ENCODE measurements around the gene CLCN6. TPM values are rescaled to one million over a fixed set of nuclear protein-coding genes. Genes with fewer than 3 reads are reported as not detected.

CLCN6 gene
- polyA plus RNA-seq, 1 donor (not counting 4 experiments of a cell fraction or from before 2014, with no cell fraction given) = 7.4 TPM

- Histone ChIP-seq H3K79me2 (ENCODE audit: control insufficient read depth, insufficient read depth, low read length) (no peaks in the 10 kb centered on the region), H3K9me3 (ENCODE audit: control insufficient read depth, low read depth, low read length) (no peaks in the 10 kb centered on the region), H3K9ac (ENCODE audit: control insufficient read depth, extremely low read depth, insufficient read depth, low read length) (no peak overlapping the region), H3K27ac (ENCODE audit: control insufficient read depth, insufficient read depth, low read length) (no peak overlapping the region), H2AFZ (ENCODE audit: control insufficient read depth, low read length) (no peak overlapping the region), H3K4me2 (ENCODE audit: control insufficient read depth, extremely low read depth, insufficient read depth, low read depth, low read length) (no peak overlapping the region), H4K20me1 (ENCODE audit: control insufficient read depth, extremely low read depth, insufficient read depth, low read length) (no peaks in the 10 kb centered on the region), H3K36me3 (ENCODE audit: control insufficient read depth in 2 of 2, extremely low read depth in 1 of 2, insufficient read depth in 2 of 2, low read length in 2 of 2) (no peaks in the 10 kb centered on the region), H3K4me1 (ENCODE audit: control insufficient read depth, extremely low read depth, insufficient read depth, low read length) (no peaks in the 10 kb centered on the region), H3K4me3 (ENCODE audit: control insufficient read depth in 2 of 3, extremely low read depth in 1 of 3, insufficient read depth in 2 of 3, low read depth in 1 of 3, low read length in 3 of 3) (no peak overlapping the region), H3K27me3 (ENCODE audit: control insufficient read depth, extremely low read depth, insufficient read depth, low read length) (peaks cover 4% of the 10 kb centered on the region), H3K9me1 (ENCODE audit: control insufficient read depth, extremely low read depth, insufficient read depth, low read length) (no peaks in the 10 kb centered on the region)
- DNase-seq (ENCODE audit: low read depth, low spot score) (no peak), FAIRE-seq (no peak)
- TF ChIP-seq EZH2 (IDR thresholded peaks at IDR 0.05; ENCODE audit: low read length) (no peak), CTCF (optimal IDR thresholded peaks at IDR 0.05 in 1 of 3, IDR thresholded peaks at IDR 0.05 in 1 of 3, conservative IDR thresholded peaks at IDR 0.05 in 1 of 3; ENCODE audit: extremely low read depth in 1 of 3, insufficient read depth in 2 of 3, low read length in 3 of 3) (no peak)
- dilution Hi-C loops (cut with MboI; ENCODE audit: extremely low pct_ligation_motif_present, low sequenced_read_pairs) = no loop called here
Measured at GRCh38 chr1:11772458-11772857, 33.5 kb upstream of the CLCN6 start.

GRCh38 chr1:11774753-11775152, 31.2 kb upstream of the CLCN6 start:
- TF ChIP-seq CTCF (optimal IDR thresholded peaks at IDR 0.05 in 1 of 3, IDR thresholded peaks at IDR 0.05 in 1 of 3, conservative IDR thresholded peaks at IDR 0.05 in 1 of 3; ENCODE audit: extremely low read depth in 1 of 3, insufficient read depth in 2 of 3, low read length in 3 of 3) = no peak
- TF ChIP-seq EZH2 (IDR thresholded peaks at IDR 0.05; ENCODE audit: low read length) = no peak
- Histone ChIP-seq H4K20me1 (ENCODE audit: control insufficient read depth, extremely low read depth, insufficient read depth, low read length) (no peaks in the 10 kb centered on the region), H3K79me2 (ENCODE audit: control insufficient read depth, insufficient read depth, low read length) (no peaks in the 10 kb centered on the region), H3K27ac (ENCODE audit: control insufficient read depth, insufficient read depth, low read length) (no peak overlapping the region), H3K9me3 (ENCODE audit: control insufficient read depth, low read depth, low read length) (no peaks in the 10 kb centered on the region), H3K4me3 (ENCODE audit: control insufficient read depth in 2 of 3, extremely low read depth in 1 of 3, insufficient read depth in 2 of 3, low read depth in 1 of 3, low read length in 3 of 3) (no peak overlapping the region), H2AFZ (ENCODE audit: control insufficient read depth, low read length) (no peak overlapping the region), H3K36me3 (ENCODE audit: control insufficient read depth in 2 of 2, extremely low read depth in 1 of 2, insufficient read depth in 2 of 2, low read length in 2 of 2) (no peaks in the 10 kb centered on the region), H3K4me2 (ENCODE audit: control insufficient read depth, extremely low read depth, insufficient read depth, low read depth, low read length) (no peak overlapping the region), H3K9ac (ENCODE audit: control insufficient read depth, extremely low read depth, insufficient read depth, low read length) (no peak overlapping the region), H3K27me3 (ENCODE audit: control insufficient read depth, extremely low read depth, insufficient read depth, low read length) (no peaks in the 10 kb centered on the region), H3K4me1 (ENCODE audit: control insufficient read depth, extremely low read depth, insufficient read depth, low read length) (no peaks in the 10 kb centered on the region), H3K9me1 (ENCODE audit: control insufficient read depth, extremely low read depth, insufficient read depth, low read length) (no peaks in the 10 kb centered on the region)
- no peak for FAIRE-seq
- DNase-seq (ENCODE audit: low read depth, low spot score) = no peak
- dilution Hi-C loops (cut with MboI; ENCODE audit: extremely low pct_ligation_motif_present, low sequenced_read_pairs) = no loop called here

Measured in keratinocyte (primary cell).